H1 (cell line): ENCODE measurements around the gene HBA2. TPM values are rescaled to one million over a fixed set of nuclear protein-coding genes. Genes with fewer than 3 reads are reported as not detected.
"Not testable (repeated sequence)": the region's sequence is repeated elsewhere in the genome, so short reads cannot be mapped to it uniquely, and the experiment has no call there.

Experiments used
- CTCF ChIA-PET: fragments of 300-600 bp; sonication (Branson Sonifier 250); formaldehyde crosslinking; loops from one replicate; lab custom pipeline; 2021; ENCODE audit not compliant: partially characterized antibody; lab: Charles Lee
- POLR2A ChIA-PET: fragments of 300-600 bp; sonication (Branson Sonifier 250); formaldehyde crosslinking; loops from one replicate; lab custom pipeline; 2021; ENCODE audit warnings: inconsistent platforms; ENCODE audit not compliant: partially characterized antibody; lab: Charles Lee
- DNase-seq, 2 experiments: peaks; one replicate each; pipeline versions ENCODE4 v3.0.0 to v3.0.0-alpha.2; 2010 to 2022; ENCODE audit warnings: low spot score in 2 of 2, low read depth in 1 of 2, mixed read lengths in 1 of 2
- FAIRE-seq: peaks from 2 replicates; lab custom pipeline; 2011; peaks lifted over from hg19 to GRCh38; lab: Jason Lieb, UNC
- H2AFZ ChIP-seq: 2 replicates; pipeline ENCODE4 v1.8.1; 2012; ENCODE audit warnings: low read length, inconsistent platforms
- H2AK5ac ChIP-seq: 2 replicates; pipeline ENCODE4 v1.6.1; 2013; ENCODE audit warnings: low read depth, low read length
- H2BK120ac ChIP-seq: replicated peaks from 2 replicates; pipeline ENCODE3; 2013; ENCODE audit warnings: low read depth, low read length, inconsistent platforms
- H2BK12ac ChIP-seq: 2 replicates; pipeline ENCODE4 v1.6.1; 2013; ENCODE audit warnings: low read depth, low read length
- H2BK15ac ChIP-seq: 2 replicates; pipeline ENCODE4 v1.6.1; 2013; ENCODE audit warnings: low read length
- H2BK20ac ChIP-seq: 2 replicates; pipeline ENCODE4 v1.6.1; 2013; ENCODE audit warnings: low read length
- H2BK5ac ChIP-seq: 2 replicates; pipeline ENCODE4 v1.6.1; 2013; ENCODE audit warnings: low read depth, low read length
- H3K14ac ChIP-seq: 2 replicates; pipeline ENCODE4 v1.6.1; 2013; ENCODE audit warnings: inconsistent platforms; ENCODE audit not compliant: insufficient read length
- H3K18ac ChIP-seq: 2 replicates; pipeline ENCODE4 v1.6.1; 2013; ENCODE audit warnings: low read length; ENCODE audit errors: extremely low read depth
- H3K23ac ChIP-seq: 2 replicates; pipeline ENCODE4 v1.6.1; 2013; ENCODE audit warnings: inconsistent platforms; ENCODE audit not compliant: insufficient read length
- H3K23me2 ChIP-seq: 2 replicates; pipeline ENCODE4 v1.6.1; 2013; ENCODE audit warnings: low read depth, low read length
- H3K27ac ChIP-seq: 2 replicates; pipeline ENCODE4 v1.6.1; 2011; ENCODE audit warnings: low read depth, low read length, inconsistent platforms
- H3K27me3 ChIP-seq, 4 experiments: replicated peaks in 1 of 4; 1 replicate in 1 of 4; 2 replicates in 3 of 4; pipeline versions ENCODE4 v1.6.1 to v1.8.1; 2011 to 2013; ENCODE audit warnings: low read length in 3 of 4, mild to moderate bottlenecking in 3 of 4, inconsistent platforms in 2 of 4, mixed read lengths in 2 of 4, moderate library complexity in 1 of 4; ENCODE audit not compliant: control insufficient read depth in 3 of 4, insufficient read depth in 3 of 4; ENCODE audit errors: extremely low read depth in 1 of 4
- H3K36me3 ChIP-seq, 4 experiments: 2 replicates each; pipeline versions ENCODE4 v1.6.1 to v1.8.1; 2011 to 2013; ENCODE audit warnings: mild to moderate bottlenecking in 4 of 4, low read length in 3 of 4, moderate library complexity in 2 of 4, control low read depth in 1 of 4, inconsistent platforms in 1 of 4; ENCODE audit not compliant: insufficient read depth in 4 of 4, control insufficient read depth in 2 of 4
- H3K4ac ChIP-seq: replicated peaks from 2 replicates; pipeline ENCODE3; 2013; ENCODE audit warnings: low read length, low read depth, mixed read lengths, inconsistent platforms; ENCODE audit not compliant: insufficient read length
- H3K4me1 ChIP-seq, 4 experiments: replicated peaks in 1 of 4; 1 replicate in 1 of 4; 2 replicates in 3 of 4; pipeline versions ENCODE4 v1.6.1 to v1.8.1; 2011 to 2013; ENCODE audit warnings: low read length in 3 of 4, inconsistent platforms in 2 of 4, mixed read lengths in 1 of 4; ENCODE audit not compliant: insufficient read depth in 4 of 4, control insufficient read depth in 3 of 4
- H3K4me2 ChIP-seq, 2 experiments: 2 replicates each; pipeline versions ENCODE4 v1.6.1 to v1.8.1; 2011 to 2013; ENCODE audit warnings: low read depth in 2 of 2, low read length in 2 of 2, control low read depth in 1 of 2, inconsistent platforms in 1 of 2, mild to moderate bottlenecking in 1 of 2; ENCODE audit not compliant: insufficient read depth in 1 of 2
- H3K4me3 ChIP-seq, 4 experiments: fragments of 200-600, 300-600 bp in 1 of 4; sonication (generic), shearing (Covaris generic), sonication (Bioruptor Twin) in 1 of 4; 2 replicates each; pipeline versions ENCODE4 v1.5.1 to v1.8.1; 2011 to 2016; ENCODE audit warnings: low read length in 4 of 4, low read depth in 3 of 4, control low read depth in 2 of 4, inconsistent platforms in 2 of 4, mild to moderate bottlenecking in 2 of 4, mixed read lengths in 1 of 4, moderate library complexity in 1 of 4; ENCODE audit not compliant: insufficient read depth in 2 of 4; ENCODE audit errors: extremely low read depth in 1 of 4
- H3K56ac ChIP-seq: replicated peaks from 2 replicates; pipeline ENCODE3; 2013; ENCODE audit warnings: low read depth, mild to moderate bottlenecking, mixed read lengths, low read length, inconsistent platforms; ENCODE audit not compliant: insufficient read length
- H3K79me1 ChIP-seq: 2 replicates; pipeline ENCODE4 v1.6.1; 2013; ENCODE audit warnings: low read depth, low read length, control low read depth
- H3K79me2 ChIP-seq, 2 experiments: 2 replicates each; pipeline versions ENCODE4 v1.6.1 to v1.8.1; 2012 to 2013; ENCODE audit warnings: low read length in 2 of 2, mild to moderate bottlenecking in 2 of 2, inconsistent platforms in 1 of 2; ENCODE audit not compliant: insufficient read depth in 2 of 2, control insufficient read depth in 1 of 2
- H3K9ac ChIP-seq, 4 experiments: replicated peaks in 1 of 4; 1 replicate in 1 of 4; 2 replicates in 3 of 4; pipeline versions ENCODE4 v1.6.1 to v1.8.1; 2011 to 2013; ENCODE audit warnings: low read depth in 3 of 4, low read length in 3 of 4, control low read depth in 2 of 4, mild to moderate bottlenecking in 2 of 4, moderate library complexity in 2 of 4, inconsistent platforms in 1 of 4; ENCODE audit errors: extremely low read depth in 1 of 4
- H3K9me3 ChIP-seq, 2 experiments: 2 replicates each; pipeline versions ENCODE4 v1.6.1 to v1.8.1; 2012 to 2013; ENCODE audit warnings: mild to moderate bottlenecking in 2 of 2, moderate library complexity in 2 of 2, control low read depth in 1 of 2, inconsistent platforms in 1 of 2, low read depth in 1 of 2, low read length in 1 of 2, mixed read lengths in 1 of 2; ENCODE audit not compliant: insufficient read depth in 2 of 2
- H4K20me1 ChIP-seq, 2 experiments: replicated peaks in 1 of 2; 2 replicates each; pipeline versions ENCODE3 to v1.8.1; 2011 to 2013; ENCODE audit warnings: inconsistent platforms in 2 of 2, low read length in 2 of 2, mild to moderate bottlenecking in 1 of 2; ENCODE audit not compliant: insufficient read depth in 2 of 2, control insufficient read depth in 1 of 2
- H4K5ac ChIP-seq: 2 replicates; pipeline ENCODE4 v1.6.1; 2013; ENCODE audit warnings: low read length, low read depth, mixed read lengths, inconsistent platforms; ENCODE audit not compliant: insufficient read length
- H4K8ac ChIP-seq: 2 replicates; pipeline ENCODE4 v1.8.0; 2013; ENCODE audit warnings: mild to moderate bottlenecking, moderate library complexity, low read length, inconsistent platforms; ENCODE audit not compliant: insufficient read depth; ENCODE audit errors: extremely low read depth
- H4K91ac ChIP-seq: replicated peaks from 2 replicates; pipeline ENCODE3; 2013; ENCODE audit warnings: low read length, mixed read lengths, inconsistent platforms; ENCODE audit not compliant: insufficient read length
- WGBS, 2 experiments: shearing (Covaris generic) in 1 of 2; methylation state at CpG; one replicate each; pipeline versions ENCODE4 v1.1.6 to v1.1.7; 2013 to 2015; ENCODE audit warnings: low lambda C conversion rate in 2 of 2, mixed read lengths in 2 of 2, inconsistent platforms in 1 of 2, low coverage in 1 of 2, missing lambda C conversion rate in 1 of 2; ENCODE audit not compliant: insufficient replicate concordance in 2 of 2, insufficient coverage in 1 of 2, insufficient read length in 1 of 2; ENCODE audit errors: extremely low coverage in 1 of 2, missing lambda C conversion rate in 1 of 2; 5-methylcytosine and 5-hydroxymethylcytosine counted together
- polyA plus RNA-seq, 7 experiments: library from polyadenylated mRNA; depleted of rRNA in 3 of 7; stranded (reverse) in 5 of 7; unstranded in 2 of 7; fragments of >200 nt in 5 of 7; fragments of 200-250 nt in 2 of 7; gene quantifications; 1 replicate in 5 of 7; 2 replicates in 1 of 7; 4 replicates in 1 of 7; pipeline versions ENCODE4 v1.2.1 to v1.2.3, GENCODE V29; 2011 to 2013; ENCODE audit warnings: missing spikeins in 2 of 7, mixed read lengths in 2 of 7
- total RNA-seq: library from RNA; stranded (reverse); fragmentation: NEBNext Ultra II Directional; extraction: Animal tissue kit (Norgen Biotek cat#: 25700); gene quantifications from 2 replicates; pipeline ENCODE4 v1.2.1, GENCODE V29; 2021

Gene HBA2
- total and polyA plus RNA-seq, 2 of the 8 experiments (the other 6 are each of a cell fraction or from before 2014, with no cell fraction given), result 6.1 TPM; not detected in 1

DNA sequence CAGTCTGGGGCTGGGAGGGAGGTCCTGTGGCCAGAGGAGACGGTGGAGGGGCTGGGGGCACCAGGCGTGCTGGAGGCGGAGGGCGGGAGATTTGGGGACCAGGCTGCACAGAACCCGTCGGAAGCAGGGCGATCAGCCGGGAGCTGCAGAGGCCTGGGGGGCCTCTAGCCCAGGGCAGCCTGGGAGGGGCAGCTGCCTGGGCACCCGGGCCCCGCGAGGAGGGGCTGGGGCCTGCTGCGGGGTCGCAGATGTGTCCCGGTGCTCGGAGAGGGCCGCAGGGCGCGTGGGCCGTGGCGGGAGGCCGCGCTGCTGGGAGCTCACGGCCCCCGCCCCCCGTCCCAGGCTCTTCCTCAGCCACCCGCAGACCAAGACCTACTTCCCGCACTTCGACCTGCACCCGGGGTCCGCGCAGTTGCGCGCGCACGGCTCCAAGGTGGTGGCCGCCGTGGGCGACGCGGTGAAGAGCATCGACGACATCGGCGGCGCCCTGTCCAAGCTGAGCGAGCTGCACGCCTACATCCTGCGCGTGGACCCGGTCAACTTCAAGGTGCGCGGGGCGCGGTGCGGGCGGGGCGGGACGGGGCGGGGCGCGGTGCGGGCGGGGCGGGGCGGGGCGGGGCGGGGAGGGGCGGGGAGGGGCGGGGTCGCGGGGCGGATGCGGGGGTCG is 19.0 kb upstream of the HBA2 start:
- H2AFZ ChIP-seq, H3K27ac ChIP-seq, H3K4me3 ChIP-seq, H4K5ac ChIP-seq, H2BK15ac ChIP-seq, H3K56ac ChIP-seq, H2BK120ac ChIP-seq, H2BK12ac ChIP-seq, DNase-seq, H3K9me3 ChIP-seq, H3K23ac ChIP-seq, H2BK5ac ChIP-seq, FAIRE-seq, H3K36me3 ChIP-seq, H4K20me1 ChIP-seq, POLR2A ChIA-PET, CTCF ChIA-PET, H4K91ac ChIP-seq, H3K79me1 ChIP-seq, H3K18ac ChIP-seq, H2AK5ac ChIP-seq, H3K79me2 ChIP-seq, H3K4ac ChIP-seq, H3K9ac ChIP-seq, H2BK20ac ChIP-seq, H4K8ac ChIP-seq, H3K4me1 ChIP-seq, H3K23me2 ChIP-seq, H3K14ac ChIP-seq: not testable (repeated sequence)
- peak overlapping the region in 1 of 2 experiments; percentile 84; a peak in 1 of 4 replicates for H3K4me2 ChIP-seq
- no CpG with 5 or more reads among the region's 74 CpGs for WGBS, 2 experiments
- H3K27me3 ChIP-seq, result peaks cover 2 to 36% (median 27%) of the 10 kb centered on the region in 4 experiments
